GM03348 (cell line): ENCODE results near the gene FHIT.

Experiments used
- DNase-seq: peaks from one replicate; pipeline ENCODE4 v3.0.0; 2012; ENCODE audit warnings: low spot score

Gene FHIT

DNA sequence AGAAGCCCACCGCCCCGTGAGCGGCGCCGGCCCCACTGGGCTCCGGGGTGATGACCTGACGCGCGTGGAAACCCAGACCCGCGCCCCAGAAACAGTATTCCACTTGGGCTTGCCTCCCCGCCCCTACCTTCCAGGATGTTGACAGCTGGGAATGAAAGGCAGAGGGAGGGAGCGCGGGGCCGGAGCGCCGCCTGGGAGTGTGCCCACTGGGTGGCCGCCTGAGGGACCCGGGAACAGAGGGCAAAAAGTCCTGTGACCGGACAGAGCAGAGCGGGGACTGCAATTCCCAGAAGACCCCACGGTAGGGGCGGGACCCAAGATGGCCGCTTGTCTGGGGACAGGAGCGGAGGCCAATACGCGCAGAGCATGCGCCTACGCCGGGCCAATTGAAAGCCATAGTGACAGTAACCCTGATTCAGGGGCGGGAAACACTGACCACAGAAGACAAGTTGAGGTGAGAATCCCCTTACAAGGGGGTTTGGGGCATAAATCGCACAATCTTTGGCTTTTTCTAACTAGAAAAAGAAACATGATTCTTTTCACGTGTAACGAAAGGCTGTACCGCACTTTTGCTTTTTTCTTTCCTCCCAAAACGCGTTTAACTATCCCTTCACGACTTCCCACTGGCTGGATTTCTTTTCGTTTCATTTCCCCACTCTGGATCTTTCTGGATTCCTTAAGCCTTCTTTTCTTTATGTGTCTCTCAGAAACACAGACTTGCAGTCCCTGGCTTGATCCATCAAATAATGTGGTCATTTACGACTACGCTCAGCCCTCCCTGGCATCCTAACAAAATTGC, at the start of gene FHIT:
TSS of gene FHIT (minus strand) at position 279 of the 799 bp plus-strand sequence.
- DNase-seq, result peak; percentile 97

GRCh38 chr3:61300786-61301185, 49.5 kb upstream of the FHIT start:
- DNase-seq, result no peak

GRCh38 chr3:61300006-61300380, 48.7 kb upstream of the FHIT start:
- no peak for DNase-seq

DNA sequence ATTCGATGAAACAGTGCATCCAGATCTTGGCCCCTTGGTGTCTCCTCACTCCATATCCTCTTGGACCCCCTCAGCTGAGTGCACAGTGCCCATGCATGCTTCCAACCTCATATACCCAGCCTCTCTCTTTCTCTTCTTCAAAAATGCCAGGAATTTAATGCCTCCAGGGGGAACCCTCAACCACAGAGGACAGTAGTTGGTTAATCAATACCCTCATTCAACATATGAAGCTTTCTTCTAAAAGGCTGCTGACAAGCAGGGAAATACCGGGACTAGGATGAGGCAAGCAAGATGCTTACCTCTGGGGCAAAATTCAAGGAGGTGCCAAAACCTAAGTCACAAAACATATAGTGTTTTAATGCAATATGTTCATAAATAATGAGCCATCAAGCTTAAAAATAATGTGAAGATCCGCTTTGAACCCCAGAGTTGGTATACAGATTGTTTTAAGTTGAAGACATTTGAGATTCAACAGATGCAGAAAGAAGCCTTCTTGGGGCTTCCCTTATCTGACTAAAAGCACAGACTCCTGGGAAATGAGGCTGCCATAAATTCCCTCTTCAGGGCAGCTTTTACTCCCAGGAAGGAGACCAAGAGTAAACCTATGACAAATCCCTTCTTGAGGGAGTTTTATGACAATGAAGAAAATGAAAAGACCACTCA, 48.2 kb upstream of the FHIT start:
- no peak for DNase-seq

DNA sequence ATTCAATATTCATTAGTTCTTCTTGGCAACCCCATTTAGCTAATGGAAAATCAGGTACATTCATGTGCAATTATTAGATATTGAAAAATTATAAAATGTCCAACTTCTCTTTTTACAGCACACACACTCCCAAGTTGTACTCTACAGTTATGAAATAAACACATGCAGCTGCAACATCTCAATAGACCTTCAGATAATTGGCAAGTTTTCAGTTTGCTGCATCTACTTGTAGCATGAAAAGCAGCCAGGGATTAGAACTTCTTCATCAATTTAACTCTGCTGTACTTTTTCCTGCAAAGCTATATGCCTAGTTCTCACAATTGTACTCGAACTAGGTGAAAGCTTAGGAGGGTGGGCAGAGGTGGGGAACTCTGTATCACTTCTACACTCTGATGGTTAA, 46.6 kb upstream of the FHIT start:
- no peak for DNase-seq

DNA sequence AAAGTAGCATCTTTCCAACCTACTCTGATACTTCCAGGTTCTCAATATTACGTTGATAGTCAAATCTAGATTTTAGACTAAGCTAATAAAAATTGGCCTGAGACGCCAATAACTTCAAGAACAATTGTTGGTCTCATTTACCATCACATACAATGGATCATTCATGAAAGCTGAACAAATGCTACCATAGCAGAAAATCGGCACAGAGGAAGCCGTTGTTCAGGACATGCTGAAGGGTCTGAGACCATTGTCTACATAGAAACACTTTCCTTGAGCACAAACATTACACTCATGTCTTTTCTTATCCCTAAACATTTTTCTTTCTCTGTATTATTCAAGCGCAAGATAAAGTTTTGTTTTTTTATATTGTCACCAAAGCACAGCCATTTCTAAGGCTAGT, 37.2 kb upstream of the FHIT start:
- no peak for DNase-seq

- DNase-seq, result no peak
Observed at GRCh38 chr3:61283876-61284275, 32.6 kb upstream of the FHIT start.

DNA sequence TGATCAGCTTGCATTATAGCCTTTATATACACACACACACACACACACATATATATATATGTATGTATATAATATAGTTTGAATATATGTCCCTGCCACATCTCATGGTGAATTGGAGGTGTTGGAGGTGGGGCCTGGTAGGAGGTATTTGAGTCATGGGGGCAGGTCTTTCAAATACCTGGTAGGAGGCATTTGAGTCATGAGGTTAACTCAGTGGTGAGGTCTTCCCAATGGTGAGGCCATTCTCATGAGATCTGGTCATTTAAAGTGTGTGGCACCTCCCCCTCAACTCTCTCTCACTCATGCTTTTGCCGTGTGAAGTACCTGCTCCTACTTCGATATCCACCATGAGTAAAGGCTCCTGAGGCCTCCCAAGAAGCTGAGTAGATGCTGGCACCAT, 27.5 kb upstream of the FHIT start:
- DNase-seq, result no peak

DNA sequence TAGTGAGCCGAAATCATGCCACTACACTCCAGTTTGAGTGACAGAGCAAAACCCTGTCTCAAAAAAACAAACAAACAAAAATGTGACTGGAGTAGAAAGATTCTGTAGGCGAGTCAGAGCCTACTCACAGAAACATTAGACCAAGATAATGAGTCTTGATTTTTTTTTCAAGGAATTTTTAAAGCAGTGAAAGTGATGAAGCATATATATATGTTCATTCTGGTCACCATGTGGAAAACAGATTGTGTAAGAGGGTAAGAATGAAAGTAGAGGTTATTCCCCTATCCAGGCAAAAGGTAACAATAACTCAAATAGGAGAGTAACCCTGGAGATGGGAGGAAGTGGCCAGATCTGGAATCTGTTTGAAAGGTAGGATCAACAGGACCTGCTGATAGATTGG, 26.2 kb upstream of the FHIT start:
- DNase-seq, result no peak

DNA sequence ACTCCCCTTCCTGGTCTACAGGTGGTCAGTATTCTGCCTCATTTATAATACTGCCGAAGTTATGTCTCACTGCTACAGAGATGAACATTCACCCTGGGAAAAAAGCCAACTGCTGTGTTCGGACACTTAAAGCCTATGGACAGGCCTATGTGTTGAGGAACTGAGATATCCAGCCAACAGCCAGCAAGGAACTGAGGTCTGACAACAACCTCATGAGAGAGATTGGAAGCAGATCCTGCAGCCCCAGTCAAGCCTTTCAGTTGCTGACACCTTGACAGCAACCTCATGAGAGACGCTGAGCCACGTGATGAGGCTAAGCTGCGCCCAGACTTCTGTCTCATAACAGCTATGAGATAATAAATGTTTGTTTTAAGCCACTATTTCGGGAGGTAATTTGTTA, 18.2 kb upstream of the FHIT start:
- no peak for DNase-seq

GRCh38 chr3:61268644-61269043, 17.4 kb upstream of the FHIT start:
- DNase-seq, result no peak

DNA sequence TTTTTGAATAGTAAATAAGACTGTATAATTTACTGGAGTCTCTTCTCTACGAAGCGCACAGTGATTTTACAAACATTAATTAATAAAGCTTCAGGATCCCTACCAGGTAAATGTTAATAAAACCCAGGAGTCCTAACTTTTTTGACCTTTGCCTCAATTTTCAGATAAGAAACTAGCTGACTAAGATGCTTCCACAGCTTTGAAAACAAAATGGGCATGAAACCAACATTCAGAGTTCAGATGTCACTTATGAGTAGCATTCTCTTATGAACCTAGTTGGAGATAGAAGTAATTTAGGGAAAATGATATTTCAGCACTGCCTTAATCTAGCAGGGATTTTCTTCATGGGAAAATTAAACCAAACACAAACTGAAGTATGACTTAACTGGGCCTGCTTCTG, 13.0 kb upstream of the FHIT start:
- no peak for DNase-seq

GRCh38 chr3:61257148-61257547, 5.9 kb upstream of the FHIT start:
- DNase-seq, result no peak

DNA sequence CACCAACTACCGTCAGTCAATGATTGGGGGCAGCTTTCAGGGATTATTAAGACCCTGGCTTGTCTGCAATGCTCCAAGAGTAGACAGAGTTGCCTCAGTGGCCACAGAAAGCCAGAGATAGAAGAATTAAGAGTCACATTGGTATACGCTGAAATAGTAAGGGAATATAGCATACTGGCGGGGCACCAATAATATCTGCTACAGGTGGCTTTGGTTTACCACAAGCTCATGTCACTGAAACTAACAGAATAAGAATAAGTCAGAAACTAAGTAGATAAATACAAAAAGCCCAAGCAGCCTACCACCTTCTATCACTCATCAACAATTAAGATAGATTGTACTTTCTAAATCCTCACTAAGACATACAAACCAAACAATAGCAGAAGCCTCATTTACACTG, 2.5 kb upstream of the FHIT start:
- DNase-seq, result no peak

GRCh38 chr3:61252836-61253235, 1.6 kb upstream of the FHIT start:
- no peak for DNase-seq

DNA sequence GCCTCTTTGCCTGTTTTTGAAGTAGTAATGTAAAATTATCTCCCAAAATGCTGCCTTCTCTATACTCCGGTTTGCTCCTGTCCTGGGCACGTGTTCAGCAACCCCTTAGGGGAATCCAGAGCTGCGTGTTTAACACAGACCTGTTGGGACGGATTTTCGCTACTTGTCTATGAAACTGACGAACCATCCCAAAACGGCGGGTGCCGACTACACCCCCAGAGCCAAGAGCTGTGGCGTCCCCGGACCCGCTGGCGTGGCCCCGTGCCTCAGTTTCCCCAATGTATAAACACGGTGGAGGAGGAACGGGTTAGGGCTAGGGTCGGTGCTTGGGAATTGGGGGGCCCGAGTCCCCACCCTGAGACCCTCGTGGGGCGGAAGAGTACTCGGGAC, 473 bp downstream of the FHIT start:
- peak; percentile 14 for DNase-seq

- no peak for DNase-seq
Observed at GRCh38 chr3:61248496-61248895, 2.8 kb downstream of the FHIT start.

GRCh38 chr3:61247191-61247590, 4.1 kb downstream of the FHIT start:
- no peak for DNase-seq

DNA sequence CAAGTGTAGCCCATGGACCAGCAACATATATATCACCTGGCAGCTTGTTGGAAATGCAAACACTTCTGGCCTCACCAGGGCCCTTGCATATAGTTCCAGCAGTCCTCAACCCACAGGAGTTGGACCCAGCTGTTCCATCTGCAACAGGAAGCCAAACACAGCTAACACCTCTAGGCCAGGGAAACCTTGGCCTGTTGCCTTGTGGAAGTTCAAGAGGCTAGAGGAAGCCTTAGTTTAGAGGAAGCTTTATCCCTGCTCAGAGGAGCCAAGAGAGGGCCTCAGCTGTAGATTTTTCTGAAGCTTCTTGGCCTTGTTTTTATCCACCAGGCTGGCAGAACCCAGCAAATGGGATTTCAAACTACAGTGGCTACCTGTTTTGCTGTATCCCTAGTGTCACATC, 11.4 kb downstream of the FHIT start:
- no peak for DNase-seq

DNA sequence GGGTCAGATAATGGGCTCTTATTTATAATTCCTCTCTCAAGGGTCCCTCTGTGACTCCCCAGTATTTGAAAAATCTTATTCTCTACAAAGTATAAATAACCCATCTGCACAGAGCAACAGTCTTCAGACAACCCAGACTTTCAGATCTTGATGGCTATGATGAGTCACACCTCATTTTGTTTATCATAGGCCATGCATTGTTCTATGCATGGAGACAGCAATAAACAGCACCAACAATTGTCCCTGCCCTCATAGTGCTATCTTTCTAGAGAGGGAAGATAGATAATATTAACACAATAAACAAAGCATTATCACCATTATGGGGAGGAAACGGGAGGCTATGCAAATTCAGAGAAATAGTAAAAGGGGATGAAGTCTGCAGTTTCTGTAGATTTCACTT, 13.4 kb downstream of the FHIT start:
- DNase-seq, result no peak

DNA sequence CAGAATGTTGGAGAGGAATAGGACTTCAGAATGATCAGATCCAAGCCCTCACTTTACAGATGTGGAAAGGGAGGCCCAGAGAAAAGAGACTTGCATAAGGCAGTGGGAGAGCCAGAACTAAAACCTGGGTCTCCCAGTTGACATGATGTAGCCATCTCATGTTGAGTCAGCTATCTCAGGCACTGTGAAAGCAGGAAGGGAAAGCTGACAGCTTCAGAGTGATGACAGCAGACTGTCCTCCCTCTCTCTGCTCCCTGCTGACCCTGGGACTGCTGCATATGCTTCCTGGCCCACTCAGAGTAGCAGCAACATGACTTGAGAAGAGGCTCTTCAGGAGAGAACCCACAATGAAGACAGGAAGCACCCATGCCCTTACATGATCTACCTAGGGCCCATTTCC, 14.7 kb downstream of the FHIT start:
- no peak for DNase-seq

GRCh38 chr3:61233746-61234145, 17.5 kb downstream of the FHIT start:
- no peak for DNase-seq

- no peak for DNase-seq
Observed at GRCh38 chr3:61231693-61232092, 19.6 kb downstream of the FHIT start.

DNA sequence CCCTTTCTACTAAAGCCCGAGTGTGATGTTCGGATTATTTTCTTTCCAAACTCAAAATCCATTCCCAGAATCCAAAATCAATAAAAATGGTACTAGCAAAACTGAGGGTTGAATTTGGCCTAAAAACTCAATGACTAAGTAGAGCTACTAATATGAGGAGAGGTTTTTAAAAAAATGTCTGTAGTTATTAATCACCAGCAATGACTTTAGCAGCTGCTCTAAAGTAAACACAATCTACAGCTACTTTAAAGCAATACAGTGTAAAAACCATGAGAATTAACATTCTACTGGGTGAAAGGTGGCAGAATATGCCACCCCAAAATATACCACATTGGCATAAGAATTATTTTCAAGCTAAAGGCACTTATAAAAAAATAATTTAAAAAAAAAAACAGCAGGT, 23.5 kb downstream of the FHIT start:
- no peak for DNase-seq
